NOMO-1 treated with DMSO at 0.1 percent for 48 hours (cell line): ENCODE results near the gene AQP5.
A peak's percentile ranks its signal among the peaks of the same experiment; 100 is the strongest.

Experiments used
- DNase-seq: peaks from one replicate; lab custom pipeline; 2025; ENCODE audit not compliant: unreplicated experiment; lab: John Stamatoyannopoulos, UW

Gene AQP5

GRCh38 chr12:49932023-49932422 lies 29.6 kb upstream of the AQP5 start:
- no peak for DNase-seq

GRCh38 chr12:49932533-49933130 lies 29.0 kb upstream of the AQP5 start:
- no peak for DNase-seq

GRCh38 chr12:49933796-49934195 lies 27.9 kb upstream of the AQP5 start:
- DNase-seq, result no peak

- no peak for DNase-seq
Measured at GRCh38 chr12:49934505-49934904, 27.2 kb upstream of the AQP5 start.

- no peak for DNase-seq
Measured at GRCh38 chr12:49936925-49937324, 24.7 kb upstream of the AQP5 start.

GRCh38 chr12:49937639-49938300 lies 23.9 kb upstream of the AQP5 start:
- DNase-seq, result no peak

- no peak for DNase-seq
Measured at GRCh38 chr12:49939307-49939706, 22.4 kb upstream of the AQP5 start.

- DNase-seq, result no peak
Measured at GRCh38 chr12:49939707-49940106, 22.0 kb upstream of the AQP5 start.

- no peak for DNase-seq
Measured at GRCh38 chr12:49941556-49942511, 19.8 kb upstream of the AQP5 start.

- no peak for DNase-seq
Measured at GRCh38 chr12:49942512-49942893, 19.2 kb upstream of the AQP5 start.

GRCh38 chr12:49942921-49943624 lies 18.6 kb upstream of the AQP5 start:
- no peak for DNase-seq

- DNase-seq, result no peak
Measured at GRCh38 chr12:49943625-49943960, 18.1 kb upstream of the AQP5 start.

GRCh38 chr12:49944046-49944445 lies 17.6 kb upstream of the AQP5 start:
- no peak for DNase-seq

- DNase-seq, result no peak
Measured at GRCh38 chr12:49944718-49945117, 17.0 kb upstream of the AQP5 start.

GRCh38 chr12:49945394-49946080 lies 16.1 kb upstream of the AQP5 start:
- peak; percentile 84 for DNase-seq

- no peak for DNase-seq
Measured at GRCh38 chr12:49946086-49946485, 15.6 kb upstream of the AQP5 start.

- DNase-seq, result no peak
Measured at GRCh38 chr12:49946497-49946896, 15.2 kb upstream of the AQP5 start.

- DNase-seq, result no peak
Measured at GRCh38 chr12:49947593-49948226, 14.0 kb upstream of the AQP5 start.

- peak; percentile 86 for DNase-seq
Measured at GRCh38 chr12:49948866-49949845, 12.5 kb upstream of the AQP5 start.
